ENCODE results near the gene ZNF248. TPM values are rescaled to one million over a fixed set of nuclear protein-coding genes. Genes with fewer than 3 reads are reported as not detected.
"Not testable (repeated sequence)": the region's sequence is repeated elsewhere in the genome, so short reads cannot be mapped to it uniquely, and the experiment has no call there.

ZNF248 gene
- total RNA-seq, 1 experiment from 2014 or later = not detected

GRCh38 chr10:37741831-37742230 lies 115.6 kb downstream of the ZNF248 start:
- Histone ChIP-seq H3K27me3 (ENCODE audit: control insufficient read depth, insufficient read depth, low read length) (no peaks in the 10 kb centered on the region), H3K4me3 (ENCODE audit: insufficient read depth, low read depth, low read length) (no peak overlapping the region), H3K36me3 (replicated peaks; ENCODE audit: control insufficient read depth, insufficient read depth, low read length) (no peaks in the 10 kb centered on the region)
- DNase-seq = no peak

GRCh38 chr10:37739181-37739580 lies 118.2 kb downstream of the ZNF248 start:
- DNase-seq = no peak
- no peaks in the 10 kb centered on the region for H3K27me3 ChIP-seq (ENCODE audit: control insufficient read depth, insufficient read depth, low read length)
- no peaks in the 10 kb centered on the region for H3K36me3 ChIP-seq (replicated peaks; ENCODE audit: control insufficient read depth, insufficient read depth, low read length)
- H3K4me3 ChIP-seq (ENCODE audit: insufficient read depth, low read depth, low read length) = no peak overlapping the region

- not testable (repeated sequence) for H3K27me3 ChIP-seq (ENCODE audit: control insufficient read depth, insufficient read depth, low read length); H3K4me3 ChIP-seq (ENCODE audit: insufficient read depth, low read depth, low read length); DNase-seq; H3K36me3 ChIP-seq (replicated peaks; ENCODE audit: control insufficient read depth, insufficient read depth, low read length)
Observed at GRCh38 chr10:37738241-37738640, 119.2 kb downstream of the ZNF248 start.

- no peak for DNase-seq
- Histone ChIP-seq H3K27me3 (ENCODE audit: control insufficient read depth, insufficient read depth, low read length) (no peaks in the 10 kb centered on the region), H3K4me3 (ENCODE audit: insufficient read depth, low read depth, low read length) (no peak overlapping the region), H3K36me3 (replicated peaks; ENCODE audit: control insufficient read depth, insufficient read depth, low read length) (no peaks in the 10 kb centered on the region)
Observed at GRCh38 chr10:37737336-37737735, 120.1 kb downstream of the ZNF248 start.

GRCh38 chr10:37736120-37736519 lies 121.3 kb downstream of the ZNF248 start:
- Histone ChIP-seq H3K4me3 (ENCODE audit: insufficient read depth, low read depth, low read length) (no peak overlapping the region), H3K27me3 (ENCODE audit: control insufficient read depth, insufficient read depth, low read length) (no peaks in the 10 kb centered on the region), H3K36me3 (replicated peaks; ENCODE audit: control insufficient read depth, insufficient read depth, low read length) (no peaks in the 10 kb centered on the region)
- no peak for DNase-seq

GRCh38 chr10:37734971-37735370 lies 122.4 kb downstream of the ZNF248 start:
- Histone ChIP-seq H3K27me3 (ENCODE audit: control insufficient read depth, insufficient read depth, low read length) (no peaks in the 10 kb centered on the region), H3K36me3 (replicated peaks; ENCODE audit: control insufficient read depth, insufficient read depth, low read length) (no peaks in the 10 kb centered on the region), H3K4me3 (ENCODE audit: insufficient read depth, low read depth, low read length) (no peak overlapping the region)
- no peak for DNase-seq

Other genes with a start within 250 kb of the ZNF248 start
- gene ZNF25, start 119.0 kb upstream of the ZNF248 start, total RNA-seq (2014; rRNA removed; shearing (Covaris generic)) = 0.62 and 1.2 TPM in 2 replicates
- 9.8 and 18.0 TPM in 2 replicates for gene ZNF33A, start 153.1 kb upstream of the ZNF248 start, total RNA-seq (2014; rRNA removed; shearing (Covaris generic))
- 1.1 and 1.9 TPM in 2 replicates for gene ZNF37A, start 236.7 kb upstream of the ZNF248 start, total RNA-seq (2014; rRNA removed; shearing (Covaris generic))